Measurements from ENCODE around the gene RBM19. TPM values are rescaled to one million over a fixed set of nuclear protein-coding genes. Genes with fewer than 3 reads are reported as not detected.

The RBM19 gene
- total and polyA plus RNA-seq, 2 of the 4 experiments (the other 2 are of a cell fraction): 18.7 to 19.2 TPM

DNA sequence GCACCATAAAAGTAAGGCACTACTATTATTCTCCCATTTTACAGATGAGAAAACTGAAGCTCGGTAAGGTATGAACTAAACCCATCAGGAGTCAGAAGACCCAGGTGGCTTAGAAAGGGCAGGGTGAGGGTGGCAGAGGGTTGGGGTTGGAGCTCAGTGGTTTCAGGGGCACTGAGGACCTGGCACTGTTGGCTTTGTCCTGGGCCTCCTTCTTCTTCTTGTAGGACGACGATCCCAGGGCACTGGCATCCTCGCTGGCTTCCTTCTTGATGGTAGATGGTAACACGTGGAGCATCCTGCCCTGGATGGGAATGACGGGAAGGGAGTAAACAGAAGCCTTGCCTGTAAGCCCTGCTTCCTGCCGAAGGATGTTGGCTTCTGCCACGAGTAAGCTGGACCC, 19.9 kb downstream of the RBM19 start:
- no peak overlapping the region for H4K8ac ChIP-seq (ENCODE audit: low read depth in 2 of 2, low read length in 2 of 2)
- H3K14ac ChIP-seq (replicated peaks; ENCODE audit: low read depth, low read length): no peak overlapping the region
- H2AFZ ChIP-seq (replicated peaks; ENCODE audit: low read length, poor library complexity): no peak overlapping the region
- ATAC-seq (ENCODE audit: low read depth) (no peak), DNase-seq (no peak)
- H3K27me3 ChIP-seq (ENCODE audit: control insufficient read depth, insufficient read depth, low read length): no peaks in the 10 kb centered on the region
- H2BK20ac ChIP-seq (ENCODE audit: low read depth, low read length): no peak overlapping the region
- intact Hi-C loops (cut with micrococcal nuclease) (no loop called here), dilution Hi-C loops (cut with HindIII; ENCODE audit: low sequenced_read_pairs, unreplicated experiment) (no loop called here), in situ Hi-C loops (cut with MboI; ENCODE audit: low sequenced_read_pairs) (no loop called here)
- no peak overlapping the region for H3K18ac ChIP-seq (ENCODE audit: low read depth, low read length)
- no peaks in the 10 kb centered on the region for H3K4me1 ChIP-seq (ENCODE audit: control insufficient read depth, insufficient read depth, low read length)
- H3K4me2 ChIP-seq (ENCODE audit: low read depth, low read length): no peak overlapping the region
- H3K4me3 ChIP-seq (ENCODE audit: insufficient read depth, low read depth, low read length): no peak overlapping the region
- H3K4ac ChIP-seq (ENCODE audit: low read depth, low read length): no peak overlapping the region
- H2BK5ac ChIP-seq (ENCODE audit: low read depth, low read length, poor library complexity, severe bottlenecking): no peak overlapping the region
- H4K5ac ChIP-seq (ENCODE audit: low read depth, low read length): no peak overlapping the region
- H3K23ac ChIP-seq (ENCODE audit: low read depth, low read length): no peak overlapping the region
- ChIA-PET POLR2A (ENCODE audit: unreplicated experiment) (interaction anchor here (0.5 kb wide), 1 partner anchor 10 kb away, joined by 5 read pairs; no protein-coding TSS in a partner anchor), CTCF (no interaction called here)
- H2BK15ac ChIP-seq (ENCODE audit: low read depth, low read length): no peak overlapping the region
- no peaks in the 10 kb centered on the region; a peak in 1 of 4 replicates for H3K79me1 ChIP-seq (ENCODE audit: low read depth in 1 of 2, low read length in 2 of 2)
- no peak overlapping the region for H3K56ac ChIP-seq (ENCODE audit: extremely low read depth, insufficient read depth, low read length)
- no peak overlapping the region for H2AK9ac ChIP-seq (replicated peaks; ENCODE audit: low read depth, low read length, poor library complexity)
- TF ChIP-seq FOS (IDR thresholded peaks at IDR 0.05; ENCODE audit: low read depth, low read length) (no peak), RAD21 (IDR thresholded peaks at IDR 0.05; ENCODE audit: low read length) (no peak), RFX5 (IDR thresholded peaks at IDR 0.05; ENCODE audit: low read depth, low read length) (no peak), MAZ (IDR thresholded peaks at IDR 0.05; ENCODE audit: borderline replicate concordance, low read depth, low read length) (no peak), MXI1 (IDR thresholded peaks at IDR 0.05; ENCODE audit: borderline replicate concordance, low read depth, low read length) (no peak), RCOR1 (IDR thresholded peaks at IDR 0.05; ENCODE audit: insufficient replicate concordance, low read length) (no peak), CEBPB (IDR thresholded peaks at IDR 0.05; ENCODE audit: low read depth, low read length) (no peak), SMC3 (IDR thresholded peaks at IDR 0.05; ENCODE audit: low read depth, low read length) (no peak), POLR2A (IDR thresholded peaks at IDR 0.05; ENCODE audit: low read depth, low read length) (no peak)
- H2AK5ac ChIP-seq (ENCODE audit: low read depth, low read length): no peak overlapping the region
- peaks cover 62% of the 10 kb centered on the region for H3K36me3 ChIP-seq (ENCODE audit: control insufficient read depth, insufficient read depth, low read length)
- H4K20me1 ChIP-seq (ENCODE audit: insufficient read depth, low read length): no peaks in the 10 kb centered on the region
- H3K9ac ChIP-seq (ENCODE audit: low read depth, low read length): no peak overlapping the region
- no peak overlapping the region for H4K91ac ChIP-seq (ENCODE audit: insufficient read depth, low read depth, low read length)
- peaks cover 2% of the 10 kb centered on the region; the same call in 1 of the 2 replicates for H3K9me1 ChIP-seq (ENCODE audit: insufficient read depth, low read length)
- H3K27ac ChIP-seq (ENCODE audit: insufficient read depth, low read length): no peak overlapping the region
- H3K9me3 ChIP-seq (ENCODE audit: control insufficient read depth, insufficient read depth, low read length): no peaks in the 10 kb centered on the region
- BruUV-seq (replicated peaks): no TSS peak
- H2BK120ac ChIP-seq (ENCODE audit: low read depth, low read length): no peak overlapping the region
- WGBS, 2 experiments (ENCODE audit: extremely low coverage in 2 of 2, insufficient read length in 1 of 2): no CpG with 5 or more reads among the region's 8 CpGs
